K562 (cell line): ENCODE results near the gene TMEM69. TPM values are rescaled to one million over a fixed set of nuclear protein-coding genes. Genes with fewer than 3 reads are reported as not detected.

Experiments used
- COPS2 ChIP-seq: fragments of 450-650 bp; conservative IDR thresholded peaks from 2 replicates; pipeline ENCODE4 v1.6.1; 2016; ENCODE audit warnings: mild to moderate bottlenecking, moderate library complexity
- IRF1 ChIP-seq: sonication (generic); formaldehyde crosslinking; IDR thresholded peaks from 2 replicates; pipeline ENCODE4 v1.8.0; 2022; ENCODE audit warnings: missing genetic modification reagents, mild to moderate bottlenecking, borderline replicate concordance
- MGA ChIP-seq: fragments of 450-650 bp; IDR thresholded peaks from 2 replicates; pipeline ENCODE4 v1.6.1; 2016; ENCODE audit warnings: mild to moderate bottlenecking, moderate library complexity
- RBM25 ChIP-seq: fragments of 200-400 bp; formaldehyde crosslinking; IDR thresholded peaks from 2 replicates; pipeline ENCODE4 v1.6.1; 2018; ENCODE audit warnings: low read length, low read depth, moderate library complexity; ENCODE audit not compliant: severe bottlenecking
- TFAP4 ChIP-seq: sonication (generic); formaldehyde crosslinking; IDR thresholded peaks from 2 replicates; pipeline ENCODE4 v1.8.0; 2022; ENCODE audit warnings: missing genetic modification reagents, mild to moderate bottlenecking, moderate library complexity, borderline replicate concordance
- ZNF253 ChIP-seq: fragments of 250-450 bp; sonication (Bioruptor Pico); conservative IDR thresholded peaks from 2 replicates; pipeline ENCODE4 v1.6.1; 2021; ENCODE audit warnings: mild to moderate bottlenecking
- ZNF609 ChIP-seq: sonication (generic); formaldehyde crosslinking; IDR thresholded peaks from 2 replicates; pipeline ENCODE4 v1.8.1; 2023; ENCODE audit warnings: missing genetic modification reagents, mild to moderate bottlenecking, borderline replicate concordance
- polyA plus RNA-seq, 8 experiments: library from polyadenylated mRNA; depleted of rRNA in 4 of 8; stranded (reverse) in 5 of 8; unstranded in 3 of 8; fragments of >200 nt; fragmentation: Nextera tagmentation in 2 of 8; fragmentation: Illumina TruSeq in 1 of 8; extraction: Ambion mirVana in 2 of 8; extraction: Trizol in 1 of 8; gene quantifications; 2 replicates each; pipeline versions ENCODE4 v1.2.1 to v1.2.3, GENCODE V29; 2011 to 2014; ENCODE audit warnings: inconsistent platforms in 1 of 8, missing spikeins in 1 of 8
- total RNA-seq, 7 experiments: library from RNA; depleted of rRNA in 6 of 7; stranded (reverse); fragments of >200 nt in 6 of 7; fragmentation: Illumina TruSeq in 2 of 7; extraction: Trizol in 2 of 7; gene quantifications; 2 replicates each; pipeline versions ENCODE4 v1.2.1 to v1.2.3, GENCODE V29; 2011 to 2021; ENCODE audit warnings: low replicate concordance in 1 of 7

The TMEM69 gene
- total and polyA plus RNA-seq, 9 of the 15 experiments (the other 6 are each of a cell fraction or from before 2014, with no cell fraction given): 47.3 to 248 (median 103) TPM

GRCh38 chr1:45686288-45687013 is 1.5 kb upstream of the TMEM69 start, which contains the start of gene GPBP1L1 (continued):
- TF ChIP-seq ZNF253 (CRISPR knock-in tag) (0 out of 2 replicates have a peak, but pooled peaks have one; percentile 9), IRF1 (CRISPR knock-in tag) (no peak), MGA (no peak; the same call in 1 of the 2 replicates), COPS2 (no peak), TFAP4 (CRISPR knock-in tag) (peak; percentile 42; the same call in 1 of the 2 replicates), ZNF609 (CRISPR knock-in tag) (peak; percentile 75; the same call in 1 of the 2 replicates), RBM25 (no peak)
